ENCODE data around the gene ZCCHC7. TPM values are rescaled to one million over a fixed set of nuclear protein-coding genes. Genes with fewer than 3 reads are reported as not detected.

ZCCHC7 gene
- total and polyA plus RNA-seq, 10 of the 15 experiments (the other 5 are each of a cell fraction or from before 2014, with no cell fraction given): 42.9 to 178 (median 53.3) TPM

DNA sequence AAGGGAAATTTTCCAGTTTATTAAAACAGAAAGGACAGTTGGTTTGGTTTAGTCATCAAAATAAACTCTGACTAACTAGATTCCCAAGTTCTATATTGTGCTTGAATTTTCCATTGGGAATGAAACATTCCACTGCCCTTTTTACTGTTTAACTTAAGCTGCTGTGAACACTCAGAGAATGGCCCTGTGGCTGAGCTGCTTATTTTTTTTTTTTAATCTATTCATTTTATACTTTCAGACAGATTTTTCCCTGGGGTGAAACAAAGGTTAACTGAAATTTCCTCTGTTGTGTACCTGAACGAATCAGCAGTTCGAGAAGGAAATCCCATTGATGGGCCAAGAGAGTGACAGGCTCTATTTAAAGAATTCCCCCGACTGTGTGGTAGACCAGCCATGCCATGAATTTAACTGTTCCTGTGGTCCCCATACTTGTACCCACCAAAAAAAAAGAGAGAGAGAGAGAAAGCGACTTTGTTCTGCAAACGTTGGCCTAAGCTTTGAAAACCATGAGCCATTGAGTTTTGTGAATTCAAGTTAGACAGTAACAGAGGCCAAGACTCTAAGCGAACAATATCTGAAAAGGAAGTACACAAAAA, 163.5 kb downstream of the ZCCHC7 start (continued):
- TF ChIP-seq MEF2A (IDR thresholded peaks at IDR 0.05; ENCODE audit: insufficient read depth, low read depth, low read length): no peak
- TF ChIP-seq, protein P1, sequence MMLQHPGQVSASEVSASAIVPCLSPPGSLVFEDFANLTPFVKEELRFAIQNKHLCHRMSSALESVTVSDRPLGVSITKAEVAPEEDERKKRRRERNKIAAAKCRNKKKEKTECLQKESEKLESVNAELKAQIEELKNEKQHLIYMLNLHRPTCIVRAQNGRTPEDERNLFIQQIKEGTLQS (IDR thresholded peaks at IDR 0.05; ENCODE audit: borderline replicate concordance, extremely low read depth, low read depth, low read length): no peak
- no peak for TF ChIP-seq KDM1A (IDR thresholded peaks at IDR 0.05; ENCODE audit: borderline replicate concordance)
- no peak for TF ChIP-seq CHD4 (IDR thresholded peaks at IDR 0.05)
- no peak for TF ChIP-seq IRF4 (IDR thresholded peaks at IDR 0.05; ENCODE audit: low read depth, low read length)
- no peak for TF ChIP-seq PAX8 (IDR thresholded peaks at IDR 0.05)
- TF ChIP-seq TARDBP (IDR thresholded peaks at IDR 0.05; ENCODE audit: borderline replicate concordance): no peak
- TF ChIP-seq ZNF24 (IDR thresholded peaks at IDR 0.05): 0 out of 2 replicates have a peak, but pooled peaks have one; percentile 26
- TF ChIP-seq PML (IDR thresholded peaks at IDR 0.05; ENCODE audit: low read length): peak; percentile 39
- TF ChIP-seq MTA2 (IDR thresholded peaks at IDR 0.05; ENCODE audit: low read depth): peak; percentile 62
- no peak for TF ChIP-seq SIX5 (IDR thresholded peaks at IDR 0.05; ENCODE audit: low read depth, low read length, severe bottlenecking)
- no peak for TF ChIP-seq ZNF592 (IDR thresholded peaks at IDR 0.05)
- no peak for TF ChIP-seq ZNF207 (IDR thresholded peaks at IDR 0.05; ENCODE audit: borderline replicate concordance)
- TF ChIP-seq ZNF274 (IDR thresholded peaks at IDR 0.05; ENCODE audit: insufficient read depth, insufficient read length): no peak
- no peak for TF ChIP-seq RAD51 (IDR thresholded peaks at IDR 0.05)
- TF ChIP-seq, protein P2, sequence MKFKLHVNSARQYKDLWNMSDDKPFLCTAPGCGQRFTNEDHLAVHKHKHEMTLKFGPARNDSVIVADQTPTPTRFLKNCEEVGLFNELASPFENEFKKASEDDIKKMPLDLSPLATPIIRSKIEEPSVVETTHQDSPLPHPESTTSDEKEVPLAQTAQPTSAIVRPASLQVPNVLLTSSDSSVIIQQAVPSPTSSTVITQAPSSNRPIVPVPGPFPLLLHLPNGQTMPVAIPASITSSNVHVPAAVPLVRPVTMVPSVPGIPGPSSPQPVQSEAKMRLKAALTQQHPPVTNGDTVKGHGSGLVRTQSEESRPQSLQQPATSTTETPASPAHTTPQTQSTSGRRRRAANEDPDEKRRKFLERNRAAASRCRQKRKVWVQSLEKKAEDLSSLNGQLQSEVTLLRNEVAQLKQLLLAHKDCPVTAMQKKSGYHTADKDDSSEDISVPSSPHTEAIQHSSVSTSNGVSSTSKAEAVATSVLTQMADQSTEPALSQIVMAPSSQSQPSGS (IDR thresholded peaks at IDR 0.05; ENCODE audit: low read length): no peak; the same call in 1 of the 2 replicates
- TF ChIP-seq, protein P3, sequence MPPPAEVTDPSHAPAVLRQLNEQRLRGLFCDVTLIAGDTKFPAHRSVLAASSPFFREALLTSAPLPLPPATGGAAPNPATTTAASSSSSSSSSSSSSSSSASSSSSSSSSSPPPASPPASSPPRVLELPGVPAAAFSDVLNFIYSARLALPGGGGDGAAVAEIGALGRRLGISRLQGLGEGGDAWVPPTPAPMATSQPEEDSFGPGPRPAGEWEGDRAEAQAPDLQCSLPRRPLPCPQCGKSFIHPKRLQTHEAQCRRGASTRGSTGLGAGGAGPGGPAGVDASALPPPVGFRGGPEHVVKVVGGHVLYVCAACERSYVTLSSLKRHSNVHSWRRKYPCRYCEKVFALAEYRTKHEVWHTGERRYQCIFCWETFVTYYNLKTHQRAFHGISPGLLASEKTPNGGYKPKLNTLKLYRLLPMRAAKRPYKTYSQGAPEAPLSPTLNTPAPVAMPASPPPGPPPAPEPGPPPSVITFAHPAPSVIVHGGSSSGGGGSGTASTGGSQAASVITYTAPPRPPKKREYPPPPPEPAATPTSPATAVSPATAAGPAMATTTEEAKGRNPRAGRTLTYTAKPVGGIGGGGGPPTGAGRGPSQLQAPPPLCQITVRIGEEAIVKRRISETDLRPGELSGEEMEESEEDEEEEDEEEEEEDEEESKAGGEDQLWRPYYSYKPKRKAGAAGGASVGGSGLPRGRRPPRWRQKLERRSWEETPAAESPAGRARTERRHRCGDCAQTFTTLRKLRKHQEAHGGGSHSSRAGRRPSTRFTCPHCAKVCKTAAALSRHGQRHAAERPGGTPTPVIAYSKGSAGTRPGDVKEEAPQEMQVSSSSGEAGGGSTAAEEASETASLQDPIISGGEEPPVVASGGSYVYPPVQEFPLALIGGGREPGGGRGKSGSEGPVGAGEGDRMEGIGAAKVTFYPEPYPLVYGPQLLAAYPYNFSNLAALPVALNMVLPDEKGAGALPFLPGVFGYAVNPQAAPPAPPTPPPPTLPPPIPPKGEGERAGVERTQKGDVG (CRISPR knock-in tag; IDR thresholded peaks at IDR 0.05): no peak
- no peak for TF ChIP-seq FOXK2 (IDR thresholded peaks at IDR 0.05)
- peak; percentile 84 for TF ChIP-seq EED (IDR thresholded peaks at IDR 0.05; ENCODE audit: low read depth)
- TF ChIP-seq ATF7 (IDR thresholded peaks at IDR 0.05; ENCODE audit: low read depth): no peak
- peak; percentile 58; the same call in 1 of the 2 replicates for TF ChIP-seq FOXM1 (IDR thresholded peaks at IDR 0.05; ENCODE audit: low read depth, low read length)
- TF ChIP-seq TCF7 (IDR thresholded peaks at IDR 0.05; ENCODE audit: borderline replicate concordance): 0 out of 2 replicates have a peak, but pooled peaks have one; percentile 57

Measured in GM12878 (cell line).